ENCODE data around the gene DNAH9. TPM values are rescaled to one million over a fixed set of nuclear protein-coding genes. Genes with fewer than 3 reads are reported as not detected.

Gene DNAH9
- total RNA-seq, 2 donors from 2014 or later, result not detected

DNA sequence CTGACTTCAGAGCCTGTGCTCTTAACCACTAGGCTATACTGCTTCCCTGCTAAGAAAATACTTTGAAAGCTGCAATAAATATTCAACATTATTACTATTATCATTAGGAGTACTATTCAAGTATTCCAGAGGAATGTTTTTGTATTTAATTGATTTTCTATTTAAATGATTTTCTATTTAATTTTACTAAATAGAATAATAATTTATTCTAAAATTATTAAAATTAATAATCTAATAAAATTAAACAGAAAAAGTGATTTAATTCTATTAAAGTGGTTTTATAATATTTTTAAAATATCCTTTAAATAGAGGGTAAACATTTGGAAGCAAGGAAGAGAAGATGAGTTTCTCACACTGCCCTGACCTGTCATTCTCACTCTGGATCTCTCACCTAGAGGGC lies 173.8 kb downstream of the DNAH9 start:
- Mint-ChIP-seq H3K27ac (no peak overlapping the region), H3K9me3 (peaks cover 0 to 4% of the 10 kb centered on the region in 2 donors), H3K36me3 (no peaks in the 10 kb centered on the region)
- no peak for DNase-seq (ENCODE audit: low spot score in 2 of 2)
- no peak for ATAC-seq

DNA sequence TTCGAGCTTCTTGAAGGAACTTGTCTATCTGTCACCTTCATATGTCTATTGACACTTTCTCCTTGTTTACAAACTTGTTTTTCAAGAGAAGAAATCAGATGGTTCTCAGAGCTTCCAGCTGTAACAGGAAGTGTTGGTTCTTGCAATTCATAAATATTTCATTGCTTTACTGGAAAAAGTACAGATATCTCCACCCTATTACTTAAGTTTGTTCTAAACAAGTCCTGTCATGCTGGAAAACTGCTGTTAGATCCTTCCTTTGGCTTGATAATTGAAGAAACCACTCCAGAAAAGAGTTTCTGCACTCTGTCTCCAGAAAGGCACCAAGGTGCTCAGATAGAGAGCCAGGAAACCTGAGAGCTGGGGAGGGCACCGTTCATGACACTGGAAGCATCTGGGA lies 181.6 kb downstream of the DNAH9 start:
- Mint-ChIP-seq H3K36me3 (no peaks in the 10 kb centered on the region), H3K9me3 (peaks cover 17 to 23% of the 10 kb centered on the region in 2 donors), H3K27ac (no peak overlapping the region)
- DNase-seq (ENCODE audit: low spot score in 2 of 2) (no peak), ATAC-seq (no peak)

DNA sequence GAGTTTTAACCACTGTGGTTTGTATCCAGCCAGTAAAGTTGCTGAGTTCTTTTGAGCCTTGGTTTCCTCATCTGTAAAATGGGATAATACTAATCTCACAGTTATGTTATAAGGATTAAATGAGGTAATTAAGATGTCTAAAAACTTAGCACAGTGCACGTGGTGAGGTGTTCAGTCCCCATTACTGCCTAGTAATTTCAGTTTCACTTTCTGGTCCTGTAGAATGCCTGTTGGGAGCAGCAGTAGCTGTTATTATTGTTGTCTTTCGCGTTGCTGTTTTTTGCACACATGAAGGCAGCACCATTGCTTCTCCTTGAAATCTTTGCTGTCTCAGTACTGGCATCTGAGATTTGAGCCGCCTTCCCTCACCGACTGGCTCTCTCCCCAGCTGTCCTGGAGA lies 182.4 kb downstream of the DNAH9 start:
- Mint-ChIP-seq H3K9me3 (peaks cover 19 to 23% of the 10 kb centered on the region in 2 donors), H3K36me3 (no peaks in the 10 kb centered on the region)

DNA sequence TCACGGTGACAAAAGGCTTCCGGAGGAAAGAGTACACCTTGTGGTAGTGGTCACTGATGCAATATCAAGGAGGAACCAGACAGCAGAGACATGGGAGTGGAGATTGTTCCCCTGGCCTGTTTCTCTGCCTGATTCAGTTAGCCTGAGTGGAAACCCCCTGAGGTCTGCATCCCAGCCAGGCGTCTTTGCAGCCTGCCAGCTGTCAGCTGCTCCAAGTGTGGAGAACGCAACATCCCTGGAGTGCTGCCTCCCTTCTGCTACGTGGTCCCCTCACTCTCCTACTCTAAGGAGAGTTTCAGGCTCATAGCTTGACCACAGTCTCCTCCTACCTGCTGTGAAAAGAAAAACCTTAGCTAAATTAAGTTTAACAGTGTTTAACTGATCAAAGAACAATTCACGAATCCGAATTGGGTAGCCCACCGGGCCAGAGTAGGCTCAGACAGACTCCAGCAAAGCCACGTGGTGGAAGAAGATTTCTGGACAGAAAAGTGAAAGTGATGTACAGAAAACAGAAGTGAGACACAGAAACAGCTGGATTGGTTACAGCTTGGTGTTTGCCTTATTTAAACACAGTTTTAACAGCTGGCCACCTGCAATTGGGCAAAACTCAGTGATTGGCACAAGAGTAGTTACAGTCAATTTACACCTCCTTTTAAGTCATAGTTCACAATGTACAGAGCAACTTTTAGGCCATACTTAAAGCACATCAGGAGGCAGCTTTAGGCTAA lies 188.6 kb downstream of the DNAH9 start:
- DNase-seq (ENCODE audit: low spot score in 2 of 2) (no peak), ATAC-seq (no peak)
- H3K27ac Mint-ChIP-seq, result no peak overlapping the region
- peaks cover 14 to 18% of the 10 kb centered on the region in 2 donors for H3K9me3 Mint-ChIP-seq
- H3K36me3 Mint-ChIP-seq, result no peaks in the 10 kb centered on the region

More for the DNA sequence above, 182.4 kb downstream of the DNAH9 start:
- H3K27ac Mint-ChIP-seq, result no peak overlapping the region
- ATAC-seq, result no peak
- no peak for DNase-seq (ENCODE audit: low spot score in 2 of 2)

DNA sequence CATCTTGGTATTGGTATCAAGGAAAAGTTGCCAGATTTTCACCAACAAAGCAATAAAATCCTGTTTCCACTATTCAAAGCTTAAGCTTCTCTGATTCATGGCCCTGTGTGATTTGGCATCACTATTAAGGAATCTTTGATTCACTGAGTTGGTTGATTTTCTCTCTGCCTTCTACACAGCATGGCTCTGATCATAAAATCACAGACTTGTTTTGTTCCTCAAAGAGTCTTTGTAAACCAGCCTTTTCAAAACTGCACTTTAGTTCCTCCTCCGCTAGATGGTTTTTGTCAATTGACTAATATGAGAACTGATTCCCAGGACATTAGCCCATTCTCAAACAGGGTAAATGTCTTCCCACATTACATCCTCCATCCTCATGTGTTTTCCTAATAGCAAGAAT lies 197.6 kb downstream of the DNAH9 start:
- Mint-ChIP-seq H3K9me3 (peaks cover 4% of the 10 kb centered on the region in 2 donors), H3K36me3 (no peaks in the 10 kb centered on the region), H3K27ac (no peak overlapping the region)
- DNase-seq (ENCODE audit: low spot score in 2 of 2) (no peak), ATAC-seq (no peak)

DNA sequence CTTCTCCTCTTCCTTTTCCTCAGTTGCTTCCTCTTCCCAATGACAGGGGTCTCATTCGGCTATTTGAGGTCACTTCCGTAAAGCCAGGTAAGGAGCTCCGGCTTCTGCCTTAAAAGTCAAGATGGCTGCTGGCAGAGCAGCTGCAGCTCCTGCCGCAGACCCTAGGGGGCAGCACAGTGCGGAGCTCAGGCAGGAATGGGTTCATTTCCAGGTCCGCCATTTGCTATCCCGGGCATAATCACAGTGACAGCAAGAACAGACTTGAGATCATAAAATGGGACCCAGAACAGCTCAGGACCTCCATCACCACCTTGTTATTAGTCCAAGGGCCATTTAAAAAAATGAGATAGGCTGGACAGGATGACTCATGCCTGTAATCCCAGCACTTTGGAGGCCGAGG lies 199.5 kb downstream of the DNAH9 start:
- no peaks in the 10 kb centered on the region for H3K36me3 Mint-ChIP-seq
- peaks cover 4 to 6% of the 10 kb centered on the region in 2 donors for H3K9me3 Mint-ChIP-seq
- no peak overlapping the region for H3K27ac Mint-ChIP-seq
- no peak for ATAC-seq
- no peak for DNase-seq (ENCODE audit: low spot score in 2 of 2)

DNA sequence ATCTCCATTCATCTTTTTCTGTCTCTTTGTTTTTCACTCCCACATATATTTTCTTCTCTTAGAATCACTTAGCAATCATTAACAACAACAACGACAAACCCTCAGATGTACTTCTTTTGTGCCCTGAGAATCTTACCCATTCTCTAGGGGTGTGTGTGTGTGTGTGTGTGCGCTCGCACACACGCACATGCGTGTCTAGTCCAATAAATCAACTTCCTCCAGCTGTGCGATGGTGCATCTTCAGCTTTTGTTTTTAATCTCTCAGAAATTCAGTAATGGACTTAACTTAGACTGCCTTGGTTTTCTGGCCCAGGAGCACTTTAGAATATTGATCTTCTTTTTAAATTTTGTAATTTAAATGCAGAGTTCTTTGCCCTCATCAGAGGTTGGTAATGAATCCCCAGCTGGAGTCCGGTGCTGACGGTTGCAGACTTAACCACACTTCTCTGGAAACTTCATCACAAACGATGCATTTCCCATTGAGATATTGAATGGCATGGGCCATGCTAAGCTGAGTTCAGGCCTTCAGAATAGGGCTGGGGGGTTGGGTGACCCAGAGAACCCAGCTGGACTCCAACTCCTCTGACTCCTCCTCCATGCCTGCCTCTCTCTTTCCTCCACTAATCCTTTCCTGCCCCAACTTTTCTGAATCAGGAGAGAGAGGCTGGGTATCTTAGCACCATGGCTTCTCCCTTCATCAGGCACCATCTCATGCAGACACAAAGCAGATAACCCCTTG lies 205.1 kb downstream of the DNAH9 start:
- Mint-ChIP-seq H3K36me3 (peaks cover 0 to under 1% of the 10 kb centered on the region in 2 donors), H3K27ac (no peak overlapping the region), H3K9me3 (peaks cover 3 to 11% of the 10 kb centered on the region in 2 donors)
- no peak for ATAC-seq
- DNase-seq (ENCODE audit: low spot score in 2 of 2), result no peak

DNA sequence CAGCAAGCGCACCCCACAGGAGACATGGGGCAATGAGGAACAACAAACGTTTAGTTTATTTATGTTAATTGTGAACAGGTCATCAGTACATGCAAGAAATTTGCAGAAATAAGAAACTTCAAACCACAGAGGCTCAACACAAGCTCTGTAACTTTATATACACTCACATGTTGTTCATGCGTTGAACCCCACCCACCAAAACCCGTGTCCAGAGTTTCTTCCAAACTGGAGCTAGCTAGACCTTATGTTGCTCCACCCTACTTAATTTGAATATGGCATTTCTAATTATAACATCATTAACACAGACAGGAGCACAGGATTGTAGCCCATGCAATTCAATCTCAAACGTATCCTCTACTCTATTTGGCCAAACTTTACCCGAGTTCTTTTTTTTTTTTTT lies 206.9 kb downstream of the DNAH9 start:
- ATAC-seq (no peak), DNase-seq (ENCODE audit: low spot score in 2 of 2) (no peak)
- peaks cover 0 to 5% of the 10 kb centered on the region in 2 donors for H3K36me3 Mint-ChIP-seq
- H3K9me3 Mint-ChIP-seq, result peaks cover 4 to 16% of the 10 kb centered on the region in 2 donors
- no peak overlapping the region for H3K27ac Mint-ChIP-seq

DNA sequence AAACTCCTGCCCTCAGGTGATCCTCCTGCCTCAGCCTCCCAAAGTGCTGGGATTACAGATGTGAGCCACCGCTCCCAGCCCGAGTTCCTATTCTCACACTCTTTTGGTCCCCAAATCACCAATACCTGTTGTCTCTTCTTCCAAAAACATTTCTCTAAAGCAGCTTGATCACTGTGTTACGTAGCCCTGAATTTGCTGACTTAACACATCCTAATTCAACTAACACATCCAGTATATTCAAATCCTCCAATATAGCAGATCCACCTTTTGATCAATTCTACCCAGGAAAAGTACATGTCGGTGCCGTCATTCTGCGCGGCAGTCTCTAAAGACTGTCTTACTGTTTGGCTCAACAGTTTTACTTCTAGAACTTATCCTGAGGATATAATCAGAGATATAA lies 207.7 kb downstream of the DNAH9 start:
- no peak for DNase-seq (ENCODE audit: low spot score in 2 of 2)
- Mint-ChIP-seq H3K9me3 (peaks cover 8 to 20% of the 10 kb centered on the region in 2 donors), H3K27ac (no peak overlapping the region)

DNA sequence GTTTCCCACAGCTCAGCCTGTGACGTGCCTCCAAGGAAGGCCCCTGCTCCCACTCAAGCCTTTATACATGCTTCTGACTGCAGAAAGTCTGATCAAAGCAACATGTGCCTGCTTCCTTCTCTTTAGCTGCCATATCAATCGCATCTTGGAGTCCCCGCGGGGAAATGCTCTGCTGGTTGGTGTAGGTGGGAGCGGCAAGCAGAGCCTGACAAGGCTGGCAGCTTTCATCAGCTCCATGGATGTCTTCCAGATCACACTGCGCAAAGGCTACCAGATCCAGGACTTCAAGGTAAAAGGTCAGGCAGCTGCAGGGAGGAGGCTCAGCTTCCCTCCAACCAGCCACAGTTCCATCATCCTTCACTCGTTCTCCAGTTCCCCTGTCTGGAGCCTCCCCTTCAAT lies 209.3 kb downstream of the DNAH9 start:
- Mint-ChIP-seq H3K36me3 (peaks cover 0 to 5% of the 10 kb centered on the region in 2 donors), H3K27ac (no peak overlapping the region), H3K9me3 (peaks cover 8 to 22% of the 10 kb centered on the region in 2 donors)
- DNase-seq (ENCODE audit: low spot score in 2 of 2) (no peak), ATAC-seq (no peak)

More for the DNA sequence above, 207.7 kb downstream of the DNAH9 start:
- no peak for ATAC-seq
- peaks cover 0 to 5% of the 10 kb centered on the region in 2 donors for H3K36me3 Mint-ChIP-seq

DNA sequence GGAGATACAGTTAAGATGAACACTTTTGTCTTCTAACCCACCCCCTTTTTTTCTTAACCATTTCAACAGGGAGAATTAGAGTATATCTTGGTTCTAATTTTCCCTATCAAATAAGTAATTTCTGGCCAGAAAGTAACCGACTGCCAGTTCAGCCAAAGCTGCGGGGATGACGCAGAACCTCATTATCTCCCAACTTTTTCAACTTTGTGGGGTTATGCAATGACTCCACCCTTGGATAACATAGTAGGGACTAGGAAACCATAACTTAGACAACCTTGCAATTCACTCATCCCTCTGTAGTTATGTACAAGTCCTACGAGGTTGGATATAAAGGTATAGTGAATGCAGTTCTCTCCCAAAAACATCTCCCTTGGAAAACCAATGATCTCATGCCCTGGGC lies 215.0 kb downstream of the DNAH9 start:
- peaks cover 4 to 17% of the 10 kb centered on the region in 2 donors for H3K9me3 Mint-ChIP-seq
- no peak for DNase-seq (ENCODE audit: low spot score in 2 of 2)
- peaks cover 0 to 5% of the 10 kb centered on the region in 2 donors for H3K36me3 Mint-ChIP-seq
- ATAC-seq, result no peak
- no peak overlapping the region for H3K27ac Mint-ChIP-seq

DNA sequence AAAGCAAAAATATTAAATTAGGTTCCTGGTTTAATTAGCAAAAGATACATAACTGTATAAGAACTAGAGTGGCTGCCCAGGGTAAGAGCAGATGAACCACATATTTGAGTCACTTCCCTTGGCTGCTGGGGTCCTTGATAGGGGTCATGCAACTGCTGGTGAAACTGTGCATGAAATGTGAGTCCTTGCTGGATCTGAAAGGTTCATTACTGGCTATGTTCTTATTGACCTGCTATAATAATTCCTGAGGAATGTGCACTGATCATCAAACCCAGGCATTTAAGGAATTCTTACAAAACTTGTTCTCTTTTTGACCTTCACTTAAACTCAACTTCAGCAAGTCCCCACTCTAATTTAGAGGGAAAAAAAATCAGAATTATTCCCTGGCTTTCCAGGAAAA lies 215.6 kb downstream of the DNAH9 start:
- DNase-seq (ENCODE audit: low spot score in 2 of 2), result no peak
- ATAC-seq, result no peak
- no peaks in the 10 kb centered on the region for H3K36me3 Mint-ChIP-seq
- H3K9me3 Mint-ChIP-seq, result peaks cover 4 to 13% of the 10 kb centered on the region in 2 donors
- no peak overlapping the region for H3K27ac Mint-ChIP-seq

DNA sequence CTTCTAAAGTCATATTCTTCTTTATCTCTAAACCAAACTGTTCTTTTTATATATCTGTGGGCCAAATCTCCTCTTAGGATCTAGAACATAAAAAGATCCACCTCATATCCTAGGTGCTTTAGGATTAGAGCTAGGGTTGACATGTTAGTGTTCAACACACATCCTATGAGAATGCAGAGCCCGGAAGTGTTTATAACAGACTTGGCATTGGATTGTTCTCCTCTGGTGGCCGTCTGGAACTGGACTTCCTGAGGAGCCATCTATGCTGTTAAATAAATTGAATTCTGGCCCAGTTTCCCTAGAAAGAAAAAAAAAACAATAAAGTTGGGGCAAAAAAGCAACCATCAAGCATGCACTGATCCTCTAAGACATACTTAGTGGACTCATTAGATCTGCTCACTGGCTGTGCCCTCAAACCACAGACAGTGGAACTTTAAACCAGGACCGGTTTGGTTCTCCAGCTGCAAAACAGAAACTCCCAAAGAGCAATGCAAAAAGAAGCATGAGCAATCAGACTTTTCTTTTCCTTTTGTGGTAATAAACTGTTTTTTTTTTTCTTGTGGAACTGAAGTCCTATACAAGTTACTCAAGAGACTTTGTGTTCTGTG lies 216.5 kb downstream of the DNAH9 start:
- DNase-seq (ENCODE audit: low spot score in 2 of 2) (no peak), ATAC-seq (no peak)
- Mint-ChIP-seq H3K36me3 (no peaks in the 10 kb centered on the region), H3K27ac (no peak overlapping the region), H3K9me3 (peaks cover 4 to 12% of the 10 kb centered on the region in 2 donors)

DNA sequence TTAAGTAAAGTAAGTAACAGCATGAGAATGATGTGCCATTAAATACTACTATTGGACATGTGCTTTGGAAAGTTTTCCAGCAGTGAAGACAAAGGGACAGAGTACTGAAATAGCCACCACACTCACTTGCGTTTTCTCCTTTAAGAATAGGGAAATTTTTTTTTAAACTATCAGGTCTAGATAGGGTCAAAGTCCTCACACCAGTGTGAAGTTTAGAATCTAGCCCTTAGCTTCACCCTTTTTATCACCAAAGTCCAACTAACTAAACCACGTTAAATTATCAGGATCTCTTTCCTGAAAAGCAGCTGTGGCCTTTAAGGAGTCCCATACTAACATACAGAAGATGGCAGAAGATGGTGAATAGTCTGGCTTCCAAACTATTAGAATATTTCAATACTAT lies 218.1 kb downstream of the DNAH9 start:
- Mint-ChIP-seq H3K36me3 (no peaks in the 10 kb centered on the region), H3K27ac (no peak overlapping the region), H3K9me3 (peaks cover 0 to 8% of the 10 kb centered on the region in 2 donors)
- ATAC-seq, result no peak
- DNase-seq (ENCODE audit: low spot score in 2 of 2), result no peak

DNA sequence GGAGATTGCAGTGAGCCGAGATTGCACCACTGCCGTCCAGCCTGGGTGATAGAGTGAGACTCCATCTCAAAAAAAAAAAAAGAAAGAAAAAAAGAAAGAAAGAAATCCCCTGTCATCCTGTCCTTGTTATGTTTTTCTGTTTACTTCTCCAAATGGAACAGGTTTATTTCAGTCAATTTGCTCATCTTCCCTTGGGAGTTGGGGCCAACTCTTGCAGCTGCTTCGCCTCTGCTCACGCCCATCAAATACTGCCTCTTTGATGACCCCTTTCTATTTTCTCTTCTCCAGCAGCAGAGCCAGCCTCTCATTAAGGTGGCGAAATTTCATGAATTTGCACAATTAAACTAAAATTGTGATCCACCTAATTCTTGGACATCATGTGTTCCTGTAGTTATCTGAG lies 225.6 kb downstream of the DNAH9 start:
- peaks cover 9 to 11% of the 10 kb centered on the region in 2 donors for H3K9me3 Mint-ChIP-seq
- ATAC-seq, result no peak
- H3K36me3 Mint-ChIP-seq, result no peaks in the 10 kb centered on the region
- no peak for DNase-seq (ENCODE audit: low spot score in 2 of 2)
- no peak overlapping the region for H3K27ac Mint-ChIP-seq

DNA sequence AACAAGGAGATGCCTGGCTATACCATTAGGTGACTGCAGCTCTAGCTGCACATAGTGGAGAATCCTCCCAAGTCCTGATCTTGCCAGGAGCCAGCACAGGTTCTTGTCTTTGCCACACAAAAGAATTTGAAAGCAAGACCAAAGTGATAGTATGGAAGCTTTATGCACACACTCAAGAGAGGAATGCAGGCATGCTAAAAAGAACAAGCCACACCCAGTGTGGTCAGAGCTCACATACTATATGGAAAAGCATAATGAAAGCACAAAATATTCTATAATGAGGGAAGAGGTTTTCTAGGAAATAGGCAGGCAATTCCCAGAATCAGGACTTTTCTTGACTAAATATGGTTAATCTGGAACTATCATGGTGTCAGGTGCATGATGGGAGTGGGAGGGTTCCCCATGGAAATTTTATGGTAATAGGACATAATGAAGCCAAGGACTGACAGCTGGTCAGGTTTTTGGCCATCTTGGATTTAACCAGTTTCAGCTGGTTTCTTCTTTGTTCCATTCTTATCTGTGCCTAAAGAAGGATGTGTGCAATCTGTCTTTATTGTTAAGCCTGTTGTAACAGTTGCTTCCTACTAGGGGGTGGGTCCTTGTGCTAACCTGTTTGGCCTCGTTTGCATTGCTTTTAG lies 227.4 kb downstream of the DNAH9 start:
- H3K27ac Mint-ChIP-seq, result no peak overlapping the region
- no peaks in the 10 kb centered on the region for H3K36me3 Mint-ChIP-seq
- ATAC-seq (no peak), DNase-seq (ENCODE audit: low spot score in 2 of 2) (no peak)
- peaks cover 11 to 16% of the 10 kb centered on the region in 2 donors for H3K9me3 Mint-ChIP-seq
